HG03095 (cell line): ENCODE results near the gene MYL3.
"Not testable (repeated sequence)": the region's sequence is repeated elsewhere in the genome, so short reads cannot be mapped to it uniquely, and the experiment has no call there.

ENCODE experiments used
- ATAC-seq: cut with Tn5 transposase; IDR thresholded peaks from one replicate; pipeline ENCODE4 v1.9.1; 2021; ENCODE audit warnings: moderate library complexity; ENCODE audit not compliant: unreplicated experiment

The MYL3 gene

DNA sequence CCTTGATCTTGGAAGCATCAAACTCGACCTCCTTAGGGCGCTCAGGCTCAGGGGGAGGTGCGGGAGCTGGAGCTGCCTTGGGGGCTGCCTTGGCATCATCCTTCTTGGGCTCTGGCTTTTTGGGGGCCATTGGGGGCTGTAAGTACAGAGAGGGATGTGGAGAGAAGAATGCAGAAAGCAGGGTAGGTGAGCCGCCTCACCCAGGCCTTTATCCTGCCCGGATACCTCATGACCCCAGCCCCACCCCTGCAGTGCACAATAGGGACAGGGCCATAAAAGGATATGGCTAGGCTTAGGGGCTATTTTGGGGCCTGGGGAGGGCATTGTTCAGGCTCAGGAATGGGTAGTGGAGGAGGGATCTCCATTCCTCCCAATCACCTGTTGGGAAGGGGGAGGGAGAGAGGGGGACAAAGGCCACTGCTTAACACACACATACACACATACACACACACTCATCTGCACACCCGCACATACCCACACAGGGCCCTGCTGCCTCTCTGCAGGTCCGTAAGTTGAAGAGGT lies at the start of gene MYL3:
Gene MYL3, minus strand, starts transcription at position 184 of the 522 bp plus-strand sequence. Its CDS starts 54 bp downstream, at position 130.
- ATAC-seq = no peak

DNA sequence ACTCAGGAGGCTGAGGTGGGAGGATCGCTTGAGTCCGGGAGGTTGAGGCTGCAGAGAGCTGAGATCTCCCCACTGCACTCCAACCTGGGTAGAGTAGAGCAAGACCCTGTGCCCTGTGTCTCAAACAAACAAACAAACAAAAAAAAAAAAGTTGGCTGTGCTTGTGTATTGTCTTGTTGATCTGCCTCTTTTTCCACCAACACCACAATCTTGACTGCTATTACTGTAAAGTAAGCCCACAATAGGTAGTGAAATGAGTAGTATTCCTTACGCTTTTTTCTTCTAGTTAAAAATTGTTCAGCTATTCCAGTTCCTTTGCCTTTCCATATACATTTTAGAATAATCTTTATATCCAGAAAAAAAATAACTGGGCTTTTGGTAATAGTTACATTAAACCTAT lies 49.7 kb upstream of the MYL3 start:
- ATAC-seq = no peak

DNA sequence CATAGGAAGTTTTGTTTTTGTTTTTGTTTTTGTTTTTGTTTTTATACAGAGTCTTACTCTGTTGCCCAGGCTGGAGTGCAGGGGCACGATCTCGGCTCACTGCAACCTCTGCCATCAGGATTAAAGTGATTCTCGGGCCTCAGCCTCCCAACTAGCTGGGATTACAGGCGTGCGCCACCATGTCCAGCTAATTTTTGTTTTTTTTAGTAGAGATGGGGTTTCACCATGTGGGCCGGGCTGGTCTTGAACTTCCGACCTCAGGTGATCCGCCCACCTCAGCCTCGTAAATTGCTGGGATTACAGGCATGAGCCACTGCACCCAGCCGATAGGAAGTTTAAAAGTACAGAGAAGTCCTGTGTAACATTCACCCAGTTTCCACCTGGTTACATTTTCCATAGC lies 47.7 kb upstream of the MYL3 start:
- ATAC-seq = not testable (repeated sequence)

DNA sequence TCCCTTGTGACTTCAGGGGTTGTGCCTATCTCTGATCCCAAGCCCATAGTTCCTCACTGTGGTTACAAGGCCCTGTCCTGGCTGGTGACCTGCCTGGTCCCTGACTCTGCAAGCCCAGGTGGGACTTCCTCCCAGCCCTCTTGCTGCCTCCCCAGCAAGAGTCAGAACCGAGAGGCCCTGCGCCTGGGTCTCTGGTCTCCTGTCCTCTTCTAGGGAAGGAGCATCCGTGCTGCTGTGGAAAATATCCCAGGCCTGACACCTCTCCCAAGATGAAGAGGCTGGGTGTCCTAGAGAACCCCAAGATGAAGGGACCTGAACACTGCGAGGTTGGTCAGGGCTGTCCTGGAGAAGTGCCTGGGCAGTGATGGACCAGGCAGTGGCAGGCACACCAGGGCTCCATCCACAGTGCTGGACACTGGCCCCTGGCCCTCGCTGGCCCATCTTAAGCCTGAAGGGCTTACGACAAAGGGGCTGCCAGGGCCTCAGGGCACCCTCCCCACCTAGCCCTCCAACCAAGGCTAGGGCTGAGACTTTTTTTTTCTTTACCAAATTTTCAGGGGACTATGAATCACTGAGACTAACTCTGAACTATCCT lies 47.0 kb upstream of the MYL3 start:
- ATAC-seq = no peak

DNA sequence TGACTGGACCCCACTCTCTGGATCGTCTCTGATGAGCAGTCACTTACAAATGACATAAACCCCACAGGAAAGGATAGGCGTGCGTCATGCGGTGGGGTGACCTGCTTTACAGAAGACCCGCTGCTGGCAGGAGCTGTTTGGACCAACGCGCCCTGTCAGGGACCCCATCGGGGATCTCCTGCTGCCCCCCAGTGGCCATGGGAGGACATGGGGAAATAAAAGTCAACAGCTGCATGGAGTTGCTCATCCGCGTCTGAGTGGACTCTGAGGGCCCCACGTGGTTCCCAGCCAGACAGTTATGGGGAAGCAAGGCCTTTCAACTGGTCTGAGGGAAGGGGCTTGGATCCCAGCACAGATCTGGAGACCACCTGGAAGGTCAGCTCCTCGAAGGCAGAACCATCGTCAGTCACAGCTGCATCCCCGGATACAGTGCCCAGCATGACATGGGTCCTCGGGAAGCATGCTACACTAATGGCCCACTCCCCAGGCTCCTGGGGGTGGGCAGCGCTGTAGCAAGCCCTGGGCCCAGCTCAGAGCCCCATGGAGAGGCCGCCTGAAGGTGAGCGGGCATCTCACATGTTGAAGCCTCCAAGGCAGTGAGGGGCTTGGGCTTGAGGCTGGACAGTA lies 46.4 kb upstream of the MYL3 start:
- ATAC-seq = no peak

DNA sequence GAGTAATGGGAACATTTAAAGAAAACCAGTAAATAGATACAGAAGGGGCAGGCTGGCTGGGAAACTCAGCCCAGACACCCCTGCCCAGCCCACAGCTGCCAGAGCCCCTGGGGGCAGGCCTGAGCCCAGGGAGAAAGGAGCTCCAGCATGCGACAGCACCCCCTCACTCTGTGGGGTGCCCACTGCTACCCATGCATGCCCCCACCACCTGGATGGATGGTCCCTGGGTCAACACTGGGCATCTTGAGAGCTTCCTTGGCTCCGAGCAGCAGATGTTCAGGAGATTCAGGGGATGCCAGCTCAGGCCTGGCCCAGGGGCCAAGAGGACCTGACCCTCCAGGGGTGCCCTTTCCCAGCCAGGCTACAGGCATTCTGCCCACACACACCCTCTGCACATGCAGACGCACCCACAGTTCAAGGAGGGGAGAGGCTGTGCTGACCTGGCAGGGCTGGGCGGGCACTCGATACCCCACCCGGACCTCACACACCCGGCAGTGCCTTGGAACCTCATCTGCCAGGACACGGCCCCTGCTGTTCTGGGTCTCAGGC lies 45.8 kb upstream of the MYL3 start:
- no peak for ATAC-seq

DNA sequence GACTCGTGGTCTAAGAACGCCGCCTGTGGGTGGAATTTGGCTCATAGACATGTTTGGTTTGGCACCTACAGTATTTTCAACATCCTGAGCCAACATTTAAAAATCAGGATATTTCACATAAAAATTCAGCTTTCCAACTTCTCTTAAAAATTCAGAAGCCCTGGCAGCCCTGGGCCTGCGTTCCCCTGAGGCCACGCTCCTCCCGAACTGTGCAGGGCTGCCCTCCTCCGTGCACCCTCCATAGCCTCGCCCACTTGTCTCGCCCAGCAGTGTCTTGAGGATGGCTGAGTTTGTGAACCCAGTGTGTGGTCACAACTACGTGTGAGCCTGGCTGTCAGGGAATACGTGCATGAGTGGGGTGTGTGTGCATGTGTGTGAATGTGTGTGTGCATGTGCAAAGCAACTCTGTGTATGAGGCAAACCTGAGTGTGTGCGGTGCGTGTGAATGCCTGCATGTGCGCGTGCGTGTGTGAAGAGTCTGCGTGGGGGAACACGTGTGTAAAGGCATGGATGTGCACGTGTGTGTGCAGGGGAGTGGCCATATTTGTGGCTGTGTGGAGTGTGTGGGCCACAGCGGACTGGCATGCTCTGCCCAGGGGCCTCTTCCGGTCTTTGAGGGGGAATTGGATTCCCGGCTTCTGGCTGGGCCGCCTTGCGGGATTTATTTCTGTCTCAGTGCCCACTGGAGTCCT lies 45.2 kb upstream of the MYL3 start:
- ATAC-seq = no peak

DNA sequence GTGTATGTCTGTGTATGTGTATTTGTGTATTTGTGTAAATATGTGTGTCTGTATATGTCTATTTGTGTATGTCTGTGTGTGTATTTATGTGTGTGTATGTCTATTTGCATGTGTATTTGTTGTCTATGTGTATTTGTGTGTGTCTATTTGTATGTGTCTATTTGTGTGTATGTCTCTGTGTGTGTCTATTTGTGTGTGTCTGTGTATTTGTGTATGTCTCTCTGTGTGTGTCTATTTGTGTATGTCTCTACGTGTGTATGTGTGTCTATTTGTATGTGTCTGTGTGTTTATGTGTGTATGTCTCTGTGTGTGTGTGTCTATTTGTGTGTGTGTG lies 44.7 kb upstream of the MYL3 start:
- no peak for ATAC-seq

DNA sequence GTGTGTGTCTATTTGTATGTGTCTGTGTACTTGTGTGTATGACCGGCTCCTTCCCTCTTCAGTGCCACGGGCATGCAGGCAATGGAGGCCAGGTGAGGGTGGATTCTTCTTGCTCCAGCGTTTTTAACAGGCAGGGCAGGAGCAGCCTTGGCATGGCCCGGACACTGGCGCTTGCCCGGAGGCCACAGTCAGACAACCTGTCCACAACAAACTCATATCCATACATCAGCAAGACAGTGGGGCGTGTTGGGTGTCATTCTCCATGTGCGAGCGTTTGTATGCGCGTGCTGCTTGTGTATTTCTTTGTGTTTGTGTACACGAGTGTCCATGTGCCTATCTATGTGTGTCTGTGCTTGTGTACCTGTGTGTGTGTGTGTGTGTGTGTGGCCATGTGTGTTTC lies 44.0 kb upstream of the MYL3 start:
- ATAC-seq = no peak

DNA sequence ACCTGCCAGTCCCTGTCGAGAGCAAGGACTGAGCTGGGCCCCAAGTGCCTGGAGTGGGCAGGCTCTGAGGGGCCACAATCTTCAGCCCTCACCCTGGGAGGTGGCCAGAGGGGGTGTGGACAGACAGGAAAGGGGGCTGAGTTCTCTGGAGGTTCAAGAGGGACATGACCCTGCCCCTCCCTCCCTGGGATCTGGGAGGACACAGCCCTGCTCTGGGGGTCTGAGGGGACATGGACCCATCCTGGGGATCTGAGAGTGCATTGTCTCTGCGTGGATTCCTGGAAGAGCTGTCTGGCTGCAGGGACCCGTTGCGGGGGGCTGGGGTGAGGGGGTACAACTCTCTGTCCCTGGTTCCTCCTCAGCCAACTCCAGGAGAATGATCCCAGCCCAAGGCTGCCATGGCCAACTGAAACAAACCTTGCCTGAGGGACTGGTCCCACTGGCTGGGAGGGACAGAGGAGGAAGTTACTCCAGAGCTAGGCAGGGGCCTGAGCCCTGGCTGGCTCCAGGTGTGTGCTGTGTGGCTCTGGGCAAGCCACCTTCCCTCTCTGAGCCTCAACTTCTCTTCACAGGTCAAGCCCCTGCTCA lies 43.3 kb upstream of the MYL3 start:
- no peak for ATAC-seq

DNA sequence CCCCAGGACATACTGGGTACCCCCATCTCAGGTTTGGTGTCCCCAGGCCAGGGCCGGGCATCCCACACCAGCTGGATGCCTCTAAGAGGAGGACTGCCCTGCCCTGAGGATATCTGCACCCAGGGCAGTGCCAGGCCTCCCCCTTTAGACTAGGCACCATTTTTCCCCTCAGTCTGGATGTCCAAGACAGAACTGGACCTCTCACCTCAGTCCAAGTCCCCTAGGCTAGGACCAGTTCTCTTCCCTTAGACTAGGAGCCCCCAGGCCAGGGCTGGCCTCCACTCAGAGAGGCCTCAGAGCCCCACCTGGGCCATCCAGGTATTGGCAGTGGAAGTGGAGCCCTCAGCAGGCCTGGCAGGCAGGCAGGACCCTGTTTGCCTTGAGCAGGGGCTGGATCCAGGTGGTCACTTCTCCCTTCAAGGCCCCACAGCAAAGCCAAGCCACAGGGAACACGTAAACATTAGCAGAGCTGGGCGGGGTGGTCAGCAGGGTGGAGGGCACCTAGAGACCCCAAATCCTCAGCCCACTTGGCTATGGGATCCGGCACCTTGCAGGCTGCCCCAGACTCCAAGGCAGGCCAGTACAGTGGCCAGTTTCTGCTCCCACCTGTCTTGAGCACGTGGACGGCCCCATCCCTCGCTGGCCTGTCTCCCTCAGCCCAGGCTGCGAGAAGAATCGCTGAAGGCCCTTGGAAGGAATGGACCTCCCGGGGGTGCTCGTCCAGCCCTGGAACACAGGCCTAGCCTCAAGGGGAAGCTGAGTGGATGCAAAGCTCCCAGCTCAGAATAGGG lies 42.6 kb upstream of the MYL3 start:
- no peak for ATAC-seq

DNA sequence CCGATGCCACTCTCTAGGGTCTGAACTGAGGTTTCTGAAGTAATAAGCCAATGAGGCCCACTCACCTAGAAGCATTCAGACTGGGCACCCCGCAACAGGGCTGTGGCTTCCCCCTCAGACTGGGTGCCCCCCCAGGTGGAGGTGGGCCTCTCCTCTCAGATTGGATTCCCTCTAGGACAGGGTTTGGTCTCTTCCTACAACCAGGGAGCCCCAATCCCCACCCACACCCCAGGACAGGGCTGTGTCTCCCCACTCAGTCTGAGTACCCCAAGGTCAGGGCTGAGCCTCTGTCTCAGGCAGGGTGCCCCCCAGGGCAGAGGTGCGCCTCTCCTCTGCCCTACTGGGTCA lies 41.9 kb upstream of the MYL3 start:
- no peak for ATAC-seq

DNA sequence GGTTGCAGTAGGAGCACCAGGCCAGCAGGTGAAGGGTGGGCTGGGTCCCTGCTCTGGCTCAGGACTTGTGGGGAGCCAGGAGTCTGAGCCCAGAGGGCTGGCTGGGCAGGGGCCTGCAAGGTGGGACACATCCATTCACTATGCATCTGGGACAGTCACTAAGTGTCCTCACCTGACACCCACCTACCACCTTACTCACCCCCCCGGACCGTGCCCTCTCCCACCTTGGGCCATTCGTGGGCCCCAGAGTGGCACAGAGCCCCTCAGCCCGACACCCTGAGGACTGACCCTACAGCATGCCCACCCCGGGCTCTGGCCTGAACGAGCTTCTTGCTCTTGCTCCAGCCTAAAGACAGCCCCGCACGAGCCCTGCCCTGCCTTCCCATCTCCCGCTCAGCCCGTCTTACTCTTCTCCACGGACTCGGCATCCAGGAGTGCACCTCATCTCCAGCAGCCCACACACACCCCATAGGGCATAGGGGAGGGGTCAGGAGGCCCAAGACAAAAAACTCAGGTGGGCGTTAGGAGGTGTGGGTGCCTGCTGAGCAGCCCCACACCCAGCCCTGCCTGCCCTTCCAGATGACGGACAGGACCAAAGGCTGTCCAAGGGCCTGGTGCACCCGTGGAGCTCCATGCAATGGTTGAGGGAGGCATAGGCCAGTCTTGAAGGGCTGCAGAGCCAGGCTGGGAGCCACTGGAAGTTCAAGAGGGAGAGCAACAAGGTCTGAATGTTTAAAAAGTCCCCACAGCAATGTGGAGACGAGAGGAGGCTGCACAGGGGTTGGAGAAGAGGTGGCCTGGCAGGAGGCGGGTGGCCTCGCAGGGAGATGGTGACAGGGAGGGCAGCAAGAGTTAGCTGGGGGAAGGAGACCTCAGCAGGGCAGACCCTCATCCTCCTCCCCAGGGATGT lies 41.3 kb upstream of the MYL3 start:
- ATAC-seq = no peak

DNA sequence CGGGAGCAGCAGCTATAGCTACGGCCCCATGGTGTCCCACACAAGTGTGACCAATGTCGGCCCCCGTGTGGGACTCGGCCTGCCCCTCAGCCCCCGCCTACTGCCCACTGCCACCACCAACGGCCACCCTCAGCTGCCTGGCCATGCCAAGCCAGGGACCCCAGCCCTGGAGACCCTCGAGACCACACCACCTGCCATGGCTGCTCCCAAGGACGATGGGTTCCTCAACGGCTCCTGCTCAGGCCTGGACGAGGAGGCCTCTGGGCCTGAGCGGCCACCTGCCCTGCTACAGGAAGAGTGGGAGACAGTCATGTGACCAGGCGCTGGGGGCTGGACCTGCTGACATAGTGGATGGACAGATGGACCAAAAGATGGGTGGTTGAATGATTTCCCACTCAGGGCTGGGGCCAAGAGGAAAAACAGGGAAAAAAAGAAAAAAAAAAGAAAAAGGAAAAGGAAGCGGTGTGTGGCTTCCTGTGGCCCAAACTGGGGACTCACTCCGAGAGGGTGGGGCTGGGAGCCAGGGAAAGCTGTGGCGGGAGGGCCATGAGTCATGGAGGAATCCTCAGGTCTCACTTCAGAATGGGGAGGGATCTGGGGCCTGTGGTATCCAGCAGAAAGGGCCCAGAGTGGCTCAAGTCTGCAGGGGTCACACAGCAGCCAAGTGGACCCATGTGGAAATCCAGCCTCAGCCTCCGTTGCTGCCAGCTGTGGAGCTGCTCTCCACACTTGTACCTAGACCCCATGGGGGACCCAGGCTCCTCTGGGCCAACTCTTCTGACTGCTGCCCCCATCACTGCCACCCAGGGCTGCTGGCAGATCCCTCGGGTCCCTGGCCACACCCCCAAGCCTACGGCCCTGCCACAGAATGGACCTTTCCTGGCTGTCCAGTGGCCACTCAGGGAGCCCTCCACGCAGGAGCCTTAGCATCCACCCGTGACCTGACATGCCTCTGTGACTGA lies 40.4 kb upstream of the MYL3 start:
- ATAC-seq = no peak

DNA sequence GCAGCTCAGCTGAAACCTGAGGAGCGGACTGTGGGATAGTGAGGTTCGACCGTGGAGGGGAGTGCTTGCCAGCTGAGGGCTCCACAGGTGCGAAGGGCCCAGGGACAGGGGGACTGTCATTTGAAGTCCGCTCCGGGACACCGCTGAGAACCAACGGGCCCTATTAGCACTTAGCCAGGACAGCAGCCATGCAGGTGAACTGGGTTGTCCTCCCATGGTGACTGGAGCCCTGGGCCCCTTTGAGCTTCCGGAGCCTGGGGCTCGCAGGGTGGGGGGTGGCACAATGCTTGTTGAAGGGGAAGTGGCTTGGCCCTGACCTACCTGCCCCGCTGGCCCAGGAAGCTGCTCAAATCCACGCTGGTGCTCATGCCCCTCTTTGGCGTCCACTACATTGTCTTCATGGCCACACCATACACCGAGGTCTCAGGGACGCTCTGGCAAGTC lies 39.0 kb upstream of the MYL3 start:
- no peak for ATAC-seq

DNA sequence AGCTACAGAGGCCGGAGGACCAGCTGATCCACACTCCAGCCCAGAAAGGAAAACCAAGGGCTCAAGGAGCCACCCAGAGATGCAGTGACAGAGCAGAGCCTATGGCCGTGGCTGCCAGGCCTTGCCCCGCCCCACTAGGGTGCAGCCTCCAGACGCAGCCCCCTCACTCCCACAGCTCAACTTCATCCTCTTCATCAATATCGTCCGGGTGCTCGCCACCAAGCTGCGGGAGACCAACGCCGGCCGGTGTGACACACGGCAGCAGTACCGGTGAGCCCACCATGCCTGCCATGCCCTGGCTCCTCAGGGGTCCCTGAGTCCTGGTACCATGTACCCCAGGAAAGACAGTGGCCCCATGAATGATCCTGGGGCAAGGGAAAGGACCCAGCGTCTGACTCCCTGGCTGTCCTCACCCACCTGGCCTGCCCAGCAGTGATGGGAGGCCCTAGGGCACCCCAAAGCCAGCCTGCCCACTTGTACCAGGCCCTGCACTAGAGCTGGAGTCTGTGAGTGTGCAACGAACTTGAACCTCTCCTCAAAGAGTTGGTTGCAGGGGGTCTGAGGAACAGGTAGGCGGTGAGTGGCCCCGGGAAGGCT lies 38.4 kb upstream of the MYL3 start:
- no peak for ATAC-seq

DNA sequence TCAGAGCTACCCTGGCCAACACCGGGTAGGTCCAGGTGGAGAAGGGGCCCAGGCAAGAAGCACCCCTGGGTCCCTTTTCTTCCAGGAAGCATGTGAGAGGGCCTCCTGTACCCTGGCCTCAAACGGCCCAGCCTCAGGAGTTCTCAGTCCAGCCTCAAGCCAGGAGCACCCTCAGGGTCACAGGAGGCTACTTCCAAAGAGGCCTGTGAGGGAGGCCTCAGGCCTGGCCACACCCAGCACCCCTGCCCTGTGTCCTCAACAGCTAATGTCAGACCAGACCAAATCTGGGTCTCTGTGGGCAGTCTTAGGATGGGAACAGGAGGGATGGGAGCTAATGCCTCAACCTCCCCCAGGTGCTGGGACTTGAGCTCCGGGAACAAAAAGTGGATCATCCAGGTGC lies 37.8 kb upstream of the MYL3 start:
- ATAC-seq = no peak

DNA sequence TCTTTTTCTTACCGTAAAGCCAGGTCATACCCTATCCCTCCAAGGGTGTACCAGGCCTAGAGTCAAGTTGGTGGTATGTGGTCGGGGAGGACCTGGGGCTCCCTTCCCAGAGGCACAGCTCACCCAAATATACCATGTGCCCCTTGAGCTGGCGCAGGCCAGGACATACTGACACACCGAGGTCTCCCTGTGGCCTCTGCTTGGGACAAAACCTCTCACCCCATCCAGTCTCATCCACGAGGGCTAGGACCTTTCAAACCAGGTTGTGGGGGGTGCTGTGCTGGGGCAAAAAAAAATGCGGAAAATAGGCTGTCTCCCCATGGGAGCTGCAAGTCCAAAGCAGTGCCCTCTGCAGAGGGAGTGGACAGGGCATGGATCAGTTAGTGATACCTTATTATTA lies 37.1 kb upstream of the MYL3 start:
- ATAC-seq = no peak

DNA sequence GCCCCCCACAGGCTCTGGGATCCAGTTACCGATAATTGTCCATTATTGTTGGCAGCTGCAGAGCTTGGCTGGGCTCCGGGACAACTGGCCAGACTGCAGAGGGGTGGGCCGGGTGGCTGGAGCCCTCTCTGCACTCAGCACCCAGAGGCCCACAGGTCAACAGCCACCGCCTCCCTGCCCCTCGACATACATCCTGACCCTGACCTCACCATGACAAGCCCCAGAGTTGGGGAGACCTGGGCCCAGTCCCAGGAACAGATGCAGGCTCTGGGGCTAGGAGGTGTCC lies 36.7 kb upstream of the MYL3 start:
- ATAC-seq = no peak
